ENCODE results near the gene MRTFA.
"Not testable (repeated sequence)": the region's sequence is repeated elsewhere in the genome, so short reads cannot be mapped to it uniquely, and the experiment has no call there.

MRTFA gene

DNA sequence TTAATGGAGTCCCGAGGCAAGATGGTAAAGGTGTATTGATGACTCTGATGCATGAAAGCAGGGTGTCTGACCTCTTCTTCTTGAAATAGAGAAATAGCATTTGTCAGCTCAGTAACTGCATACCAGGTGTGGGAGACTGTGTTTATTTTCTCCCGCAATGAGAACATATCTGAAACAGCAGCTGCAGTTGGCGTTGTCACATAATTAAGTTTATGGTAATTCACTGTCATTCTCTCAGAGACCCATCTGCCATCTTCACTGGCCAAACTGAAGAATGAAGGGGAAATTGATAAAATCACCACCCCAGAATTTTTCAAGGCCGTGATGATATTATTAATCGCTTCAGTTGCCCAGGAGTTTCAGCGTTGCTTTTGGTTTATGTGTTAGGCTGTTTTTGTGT, 22.6 kb upstream of the MRTFA start:
- DNase-seq (ENCODE audit: low read depth): no peak

DNA sequence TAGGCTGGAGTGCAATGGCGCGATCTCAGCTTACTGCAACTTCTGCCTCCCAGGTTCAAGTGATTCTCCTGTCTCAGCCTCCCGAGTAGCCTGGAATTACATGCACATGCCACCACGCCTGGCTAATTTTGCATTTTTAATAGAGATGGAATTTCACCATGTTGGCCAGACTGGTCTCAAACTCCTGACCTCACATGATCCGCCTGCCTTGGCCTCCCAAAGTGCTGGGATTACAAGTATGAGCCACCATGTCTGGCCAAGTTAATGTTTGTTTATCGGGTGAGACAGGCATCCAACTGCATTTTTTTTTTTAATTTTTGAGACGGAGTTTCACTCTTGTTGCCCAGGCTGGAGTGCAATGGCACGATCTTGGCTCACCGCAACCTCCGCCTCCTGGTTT, 20.1 kb upstream of the MRTFA start:
- DNase-seq (ENCODE audit: low read depth): not testable (repeated sequence)

DNA sequence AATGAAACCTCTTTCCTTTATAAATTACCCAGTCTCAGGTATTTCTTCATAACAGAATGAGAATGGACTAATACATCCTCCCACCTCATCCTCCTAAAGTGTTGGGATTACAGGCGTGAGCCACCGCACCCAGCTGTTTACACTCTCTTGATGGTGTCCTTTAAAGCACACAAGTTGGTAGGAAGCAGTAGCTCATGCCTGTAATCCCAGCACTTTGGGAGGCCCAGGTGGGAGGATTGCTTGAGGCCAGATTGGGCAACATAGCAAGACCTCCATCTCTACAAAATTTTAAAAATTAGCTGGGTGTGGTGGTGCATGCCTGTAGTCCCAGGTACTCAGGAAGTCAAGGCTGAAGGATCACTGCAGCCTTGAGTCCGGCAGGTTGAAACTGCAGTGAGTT, 19.4 kb upstream of the MRTFA start:
- not testable (repeated sequence) for DNase-seq (ENCODE audit: low read depth)

DNA sequence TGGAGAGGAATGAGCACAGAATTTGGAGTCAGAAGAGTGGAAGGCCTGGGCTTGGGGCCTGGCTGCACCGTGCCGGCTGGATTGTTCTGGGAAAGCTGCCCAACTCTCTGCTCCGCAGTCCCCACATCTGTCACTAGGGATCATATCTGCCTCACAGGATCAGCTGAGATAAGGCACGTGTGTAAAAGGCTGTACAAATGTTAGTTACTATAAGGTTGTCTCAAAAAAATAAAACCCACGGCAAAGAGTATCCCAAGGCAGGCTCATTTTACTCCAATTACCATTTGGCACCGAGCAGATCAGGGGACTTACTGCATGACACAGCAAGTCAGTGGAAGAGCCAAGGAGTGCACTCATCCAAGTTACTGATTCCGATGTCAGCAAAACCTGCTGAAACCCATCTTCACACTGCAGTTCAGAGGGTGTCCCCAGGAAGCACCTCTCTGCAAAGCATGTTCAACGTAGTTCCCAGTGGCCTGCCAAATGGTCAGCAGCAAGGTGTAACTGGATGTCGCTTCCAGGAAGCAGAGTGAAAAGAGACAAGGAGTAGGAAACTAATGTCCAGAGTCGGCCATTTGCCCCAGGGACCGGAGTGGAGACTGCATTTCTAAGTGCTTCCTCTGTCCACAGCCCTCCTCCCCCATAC, 18.1 kb upstream of the MRTFA start:
- no peak for DNase-seq (ENCODE audit: low read depth)

DNA sequence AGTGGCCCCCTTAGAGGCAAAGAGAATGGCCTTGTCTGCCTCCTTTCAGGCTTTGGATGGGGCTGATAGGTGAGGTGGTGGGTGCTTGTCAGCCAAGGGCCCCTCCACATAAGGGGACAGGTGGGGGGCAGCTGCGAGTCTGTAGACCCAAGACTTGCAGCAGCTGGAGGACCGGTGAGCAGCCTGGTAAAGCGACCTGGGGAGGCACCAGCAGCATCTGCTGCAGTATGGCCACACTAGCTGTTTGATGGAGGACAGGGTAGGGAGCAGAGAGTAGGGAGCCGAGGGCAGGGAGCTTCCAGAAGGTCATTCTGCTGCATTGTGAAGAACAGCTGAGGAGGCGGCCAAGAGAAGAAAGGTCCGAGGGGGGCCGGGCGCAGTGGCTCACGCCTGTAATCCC, 16.8 kb upstream of the MRTFA start:
- DNase-seq (ENCODE audit: low read depth): no peak

DNA sequence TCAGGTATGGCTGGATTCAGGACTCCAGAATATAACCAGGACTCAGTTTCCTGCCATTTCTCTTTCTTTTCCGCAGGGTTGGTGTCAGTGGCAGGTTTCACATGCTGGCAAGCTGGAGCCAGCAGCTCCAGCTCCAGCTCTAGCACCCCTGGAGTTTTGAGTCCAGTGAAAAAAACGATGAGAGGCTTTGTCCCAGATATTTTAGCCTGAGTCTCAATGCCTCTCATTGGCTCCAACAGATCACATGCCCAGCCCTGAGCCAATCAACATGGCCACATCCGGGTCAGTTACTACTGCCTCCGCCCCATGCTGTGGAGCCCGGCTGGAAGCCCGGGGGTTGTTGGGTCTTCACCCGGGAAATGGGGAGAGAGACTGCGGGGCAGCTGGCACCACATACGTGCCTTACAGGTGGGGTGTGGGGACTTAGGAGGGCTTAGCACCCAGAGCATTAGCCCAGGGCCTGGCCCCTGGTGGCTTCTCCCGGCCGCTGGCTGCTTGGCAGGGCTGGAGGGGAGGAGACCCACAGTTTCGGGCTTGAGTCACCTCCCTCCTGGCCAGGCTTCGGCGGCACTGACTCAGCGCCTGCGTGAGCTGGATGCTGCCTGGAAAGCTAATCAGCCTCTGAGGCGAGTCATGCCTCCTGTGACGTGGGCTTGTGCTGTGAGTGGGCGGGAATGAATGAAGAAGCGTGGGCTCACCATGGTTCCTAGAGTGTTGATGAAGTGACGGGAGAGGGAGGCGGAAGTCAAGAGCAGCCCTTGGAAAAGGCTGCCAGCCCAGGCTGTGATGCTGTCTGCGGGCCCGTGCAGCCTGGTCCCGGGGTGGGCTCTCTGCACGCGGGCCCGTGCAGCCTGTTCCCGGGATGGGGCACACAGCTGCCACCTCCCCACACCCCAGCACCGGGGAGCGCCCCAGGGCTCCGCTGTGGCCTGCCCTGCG, 15.3 kb upstream of the MRTFA start:
- peak; percentile 72 for DNase-seq (ENCODE audit: low read depth)

DNA sequence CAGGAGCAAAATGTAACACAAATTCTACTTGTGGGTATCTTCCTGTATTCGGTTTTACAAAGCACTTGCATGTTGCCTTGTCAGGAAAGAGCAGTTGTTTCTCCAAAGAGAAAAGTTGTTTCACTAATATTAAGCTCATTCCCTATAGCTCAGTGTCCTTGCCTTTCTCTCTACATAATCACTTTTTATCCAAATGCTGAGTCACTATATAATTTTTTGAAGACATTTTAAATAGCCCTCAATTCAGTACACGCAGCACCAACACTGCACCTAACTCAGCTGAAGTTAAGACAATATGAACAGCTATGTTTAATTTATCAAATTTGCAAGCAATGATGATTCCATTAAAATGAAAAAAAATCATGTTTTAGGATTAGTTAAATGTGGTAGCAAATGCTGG, 14.5 kb upstream of the MRTFA start:
- no peak for DNase-seq (ENCODE audit: low read depth)

DNA sequence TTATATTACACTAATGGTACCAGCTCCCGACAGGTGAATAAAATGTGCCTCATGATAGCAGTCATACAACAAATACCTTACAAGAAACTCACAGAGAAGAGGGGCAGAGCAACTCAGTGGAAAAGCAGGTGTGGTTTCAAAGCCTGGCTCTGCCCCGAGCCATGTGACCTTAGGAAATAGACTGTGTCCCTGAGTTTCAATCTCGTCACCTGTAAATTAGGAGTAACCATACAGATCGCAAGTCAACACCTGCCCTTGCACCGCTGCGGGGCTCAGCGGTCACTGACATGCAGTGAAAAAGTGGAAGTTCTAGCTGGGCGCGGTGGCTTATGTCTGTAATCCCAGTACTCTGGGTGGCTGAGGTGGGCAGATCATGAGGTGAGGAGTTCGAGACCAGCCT, 11.9 kb upstream of the MRTFA start:
- no peak for DNase-seq (ENCODE audit: low read depth)

DNA sequence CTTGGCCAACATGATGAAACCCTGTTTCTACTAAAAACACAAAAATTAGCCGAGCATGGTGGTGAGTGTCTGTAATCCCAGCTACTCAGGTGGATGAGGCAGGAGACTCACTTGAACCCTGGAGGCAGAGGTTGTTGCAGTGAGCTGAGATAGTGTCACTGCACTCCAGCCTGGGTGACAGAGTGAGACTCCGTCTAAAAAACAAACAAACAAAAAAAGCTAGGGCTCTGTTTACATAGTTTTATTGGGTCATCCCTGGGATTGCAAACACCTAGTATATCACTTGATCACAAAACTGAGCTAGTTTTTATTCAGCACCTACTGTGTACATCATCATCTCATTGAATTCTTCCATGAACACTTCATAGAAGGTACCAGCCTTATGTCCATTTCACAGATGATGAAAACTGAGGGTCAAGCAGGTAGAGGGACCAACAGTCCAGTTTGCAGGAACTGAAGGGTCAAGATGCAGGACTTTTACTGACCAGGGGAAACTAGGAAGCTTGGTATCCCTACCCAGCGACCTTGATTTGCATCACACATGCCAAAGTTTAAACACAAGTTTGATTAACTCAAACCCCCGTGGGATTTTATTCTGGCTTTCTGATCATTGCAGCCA, 9.2 kb upstream of the MRTFA start:
- DNase-seq (ENCODE audit: low read depth): no peak

DNA sequence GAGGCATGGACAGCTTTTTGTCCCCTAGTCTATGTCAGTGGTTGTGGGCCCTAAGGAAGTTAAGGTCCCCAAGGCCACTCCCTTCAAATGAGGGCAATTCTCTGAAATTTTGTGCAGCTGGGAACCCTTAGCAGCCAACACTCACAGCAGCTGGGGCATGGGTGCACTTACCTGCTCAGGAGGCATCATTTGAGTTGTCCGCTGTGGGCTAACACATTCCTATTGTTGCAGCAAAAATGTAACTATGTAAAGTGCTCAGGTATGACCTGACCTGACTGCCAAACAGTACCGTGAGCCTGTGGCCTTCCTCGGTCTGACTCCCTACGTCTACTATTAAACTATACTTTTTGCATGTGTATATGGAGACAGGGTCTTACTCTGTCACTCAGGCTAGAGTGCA, 5.8 kb upstream of the MRTFA start:
- no peak for DNase-seq (ENCODE audit: low read depth)

DNA sequence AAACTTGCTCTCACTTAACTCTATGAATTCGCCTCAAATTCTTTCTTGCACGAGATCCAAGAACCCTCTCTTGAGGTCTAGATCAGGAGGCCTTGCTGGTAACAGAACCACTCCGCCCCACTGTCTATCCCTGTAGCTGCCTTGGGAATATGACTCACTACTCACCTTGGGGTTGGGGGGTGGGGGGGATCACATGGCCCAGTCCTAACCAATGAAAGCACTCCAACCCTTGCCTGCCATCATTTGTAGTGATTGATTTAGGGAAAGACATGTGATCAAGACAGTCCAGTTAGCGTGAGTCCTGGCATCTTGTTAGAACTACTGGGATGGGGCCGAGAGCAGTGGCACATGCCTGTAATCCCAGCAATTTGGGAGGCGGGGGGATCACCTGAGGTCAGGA, 4.8 kb upstream of the MRTFA start:
- no peak for DNase-seq (ENCODE audit: low read depth)

DNA sequence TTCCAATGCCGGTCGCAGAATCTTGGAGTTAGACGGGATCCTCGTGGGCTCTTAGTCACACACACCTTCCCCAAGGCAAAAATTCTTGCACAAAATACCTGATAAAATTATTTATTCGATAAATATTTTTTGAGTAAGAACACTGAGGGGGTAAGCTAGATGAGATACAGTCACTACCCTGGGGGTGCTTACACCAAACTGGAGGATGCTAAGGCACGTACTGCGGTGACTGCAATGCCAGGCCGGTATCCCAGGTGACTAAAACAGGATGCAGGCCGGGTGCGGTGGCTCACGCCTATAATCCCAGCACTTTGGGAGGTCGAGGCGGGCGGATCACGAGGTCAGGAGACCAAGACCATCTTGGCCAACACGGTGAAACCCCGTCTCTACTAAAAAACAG, 1.7 kb upstream of the MRTFA start:
- no peak for DNase-seq (ENCODE audit: low read depth)

DNA sequence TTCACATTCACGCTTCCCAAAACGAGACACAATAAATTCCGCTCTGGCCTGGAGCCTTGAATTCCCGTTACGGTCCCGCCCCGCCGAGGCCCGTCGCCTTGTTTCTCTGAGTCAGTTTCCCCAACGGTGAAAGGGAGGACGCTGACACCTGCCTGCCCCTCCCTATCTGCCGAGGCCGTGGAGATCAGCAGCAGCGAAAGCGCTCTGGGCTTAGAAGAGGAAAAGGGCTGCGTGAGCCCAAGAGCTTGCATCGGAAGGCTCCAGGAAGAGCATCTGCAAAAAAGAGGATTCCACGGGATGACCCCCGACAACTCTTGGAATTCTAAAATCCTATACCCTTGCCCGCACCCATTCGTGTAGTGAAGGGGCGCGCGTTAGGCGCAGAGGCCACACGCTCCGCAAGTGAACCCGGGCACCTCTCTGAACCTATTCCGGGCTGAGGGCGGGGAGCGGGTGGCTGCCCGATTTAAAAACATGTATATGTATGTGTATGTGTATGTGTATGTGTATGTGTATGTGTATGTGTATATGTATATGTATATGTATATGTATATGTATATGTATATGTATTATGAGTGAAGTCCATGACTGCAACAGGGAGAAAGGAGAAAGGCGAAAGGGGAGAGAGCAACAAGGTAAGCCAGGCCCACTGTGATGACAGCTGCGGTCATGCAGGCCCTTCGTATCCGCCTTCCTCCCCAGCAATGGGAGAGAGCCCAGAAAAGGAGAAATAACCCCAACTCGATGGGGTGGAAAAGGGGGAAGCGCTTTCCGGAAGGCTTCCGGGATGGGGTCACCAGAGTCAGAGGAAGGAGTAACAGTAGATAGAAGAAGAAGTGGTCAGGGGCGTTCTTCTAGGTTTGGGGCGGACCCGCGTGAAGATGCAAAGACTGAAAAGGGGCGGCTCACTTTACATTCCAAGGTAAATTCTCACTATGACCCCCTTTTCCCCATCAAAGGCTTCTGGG, 948 bp upstream of the MRTFA start:
- peak; percentile 29 for DNase-seq (ENCODE audit: low read depth)

DNA sequence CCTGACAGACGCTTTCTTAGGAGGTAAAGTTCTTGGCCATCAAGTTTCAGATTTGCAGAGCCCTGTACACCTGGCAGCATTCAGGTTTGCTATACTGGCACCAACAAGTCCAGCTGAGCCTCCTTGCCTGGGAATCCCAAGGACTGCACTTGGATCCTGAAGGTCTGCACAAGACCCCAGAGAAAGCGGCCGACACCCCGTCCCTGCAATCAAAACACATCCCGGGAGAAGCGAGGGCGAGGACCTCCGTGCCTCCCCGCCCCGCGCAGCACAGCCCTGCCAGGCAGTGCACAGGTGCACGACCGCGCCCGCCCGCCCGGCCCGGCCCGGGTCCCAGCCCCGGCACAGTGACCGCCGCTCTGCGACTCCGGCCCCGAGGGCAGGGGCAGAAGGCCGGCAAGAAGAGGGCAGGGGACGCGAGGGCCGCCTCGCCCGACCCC, 559 bp downstream of the MRTFA start:
- DNase-seq (ENCODE audit: low read depth): no peak

DNA sequence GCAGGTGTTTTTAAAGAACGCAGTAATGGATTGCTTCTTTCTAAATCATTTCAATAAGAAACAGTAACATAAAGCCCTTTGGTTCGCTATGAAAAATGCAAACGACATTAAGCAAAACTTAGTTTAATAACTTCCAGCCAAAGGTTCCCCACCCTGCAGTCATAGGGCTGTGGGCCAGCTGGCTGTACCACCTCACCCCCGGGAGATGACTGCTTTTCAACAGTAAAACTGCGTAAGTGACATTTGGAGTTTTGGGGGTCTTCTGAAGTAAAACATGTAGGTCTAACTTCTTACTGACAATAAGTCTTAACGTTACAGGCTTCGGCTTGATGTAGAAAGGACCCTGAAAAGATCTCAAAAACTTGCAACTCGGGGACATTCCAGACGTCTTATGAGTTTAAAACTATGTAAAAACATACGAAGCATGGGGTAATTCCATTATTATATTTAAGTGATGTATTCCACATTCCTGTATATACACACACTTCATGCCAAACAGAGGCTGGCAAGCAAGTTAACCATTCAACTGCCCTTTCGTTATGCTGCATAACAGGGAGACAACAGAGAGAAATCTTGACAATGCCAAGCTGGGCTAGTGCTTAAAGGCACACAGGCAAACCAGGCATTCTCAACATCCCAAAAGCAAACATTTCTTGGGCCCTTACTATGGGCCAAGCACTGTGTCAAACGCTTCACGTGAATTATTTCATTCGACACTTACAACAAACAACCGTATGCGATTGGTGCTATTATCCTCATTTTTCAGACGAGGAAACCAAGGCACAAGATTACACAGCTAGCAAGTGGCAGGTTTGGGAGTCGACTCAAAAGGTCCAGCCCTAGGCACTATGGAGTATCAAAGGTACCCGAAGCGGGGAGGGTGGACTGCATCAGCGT, 1.2 kb downstream of the MRTFA start:
- no peak for DNase-seq (ENCODE audit: low read depth)

DNA sequence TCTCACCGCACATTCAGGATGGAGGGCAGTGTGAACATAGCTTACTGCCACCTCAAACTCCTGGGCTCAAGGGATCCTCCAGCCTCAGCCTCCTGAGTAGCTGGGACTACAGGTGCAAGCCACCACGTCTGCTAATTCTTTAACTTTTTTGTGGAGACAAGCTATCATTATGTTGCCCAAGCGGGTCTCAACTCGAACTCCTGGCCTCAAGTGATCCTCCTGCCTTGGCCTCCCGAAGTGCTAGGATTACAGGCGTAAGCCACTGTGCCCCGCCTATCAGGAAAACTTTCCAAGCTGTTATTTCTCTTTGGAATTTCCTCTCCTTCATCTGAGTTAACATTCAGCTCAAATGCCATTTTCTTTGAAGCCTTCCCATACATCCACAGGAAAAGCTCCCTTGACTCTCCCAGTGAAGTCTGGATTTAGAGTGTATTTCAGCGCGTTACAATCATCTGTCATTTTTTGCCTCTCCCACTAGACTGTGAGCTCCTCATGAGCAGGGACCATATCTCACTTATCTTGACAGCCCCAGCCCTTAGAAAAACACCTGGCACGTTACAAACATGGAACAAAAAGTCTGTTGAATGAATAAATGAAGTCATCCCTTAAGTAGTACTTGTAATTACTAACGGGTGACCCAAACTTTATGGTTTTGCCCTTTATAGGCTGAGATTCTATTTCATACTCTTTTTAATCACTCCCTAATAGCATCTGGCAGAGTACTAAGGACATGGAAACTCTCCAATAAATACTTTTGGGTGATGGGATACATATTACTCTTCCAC, 2.2 kb downstream of the MRTFA start:
- no peak for DNase-seq (ENCODE audit: low read depth)

DNA sequence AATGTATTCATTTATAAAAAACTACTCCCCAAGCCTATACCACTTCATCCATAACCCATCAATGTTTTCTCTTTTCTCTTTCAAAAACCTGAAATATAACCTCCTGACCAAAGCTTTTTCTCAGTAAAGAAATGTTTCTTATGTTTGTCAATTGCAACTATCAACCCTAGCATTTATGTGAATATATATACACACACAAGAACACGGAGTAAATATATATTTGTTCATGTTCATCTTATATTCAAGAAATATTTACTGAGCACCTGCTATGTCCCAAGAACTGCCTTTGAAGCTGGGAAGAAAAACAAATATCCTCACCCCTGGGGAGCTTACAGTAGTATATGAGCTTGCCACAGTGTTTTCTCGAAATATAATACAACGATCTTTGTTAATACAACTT, 3.5 kb downstream of the MRTFA start:
- DNase-seq (ENCODE audit: low read depth): no peak

DNA sequence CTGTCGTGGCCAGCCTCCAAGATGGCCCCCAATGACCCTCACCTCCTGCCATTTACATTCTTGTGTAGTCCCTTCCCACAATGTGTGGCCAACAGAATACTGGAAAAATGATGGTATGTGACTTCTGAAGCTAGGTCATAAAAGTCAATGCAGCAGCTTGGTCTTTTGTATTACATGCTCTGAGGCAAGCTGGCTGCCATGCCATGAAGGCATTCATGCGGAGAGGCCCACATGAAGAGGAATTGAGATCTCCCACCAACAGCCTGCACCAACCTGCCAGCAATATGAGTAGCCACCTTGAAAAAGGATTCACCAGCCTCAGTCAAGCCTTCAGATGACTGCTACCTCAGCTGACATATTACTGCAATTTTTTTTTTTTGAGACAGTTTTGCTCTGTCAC, 4.6 kb downstream of the MRTFA start:
- no peak for DNase-seq (ENCODE audit: low read depth)

DNA sequence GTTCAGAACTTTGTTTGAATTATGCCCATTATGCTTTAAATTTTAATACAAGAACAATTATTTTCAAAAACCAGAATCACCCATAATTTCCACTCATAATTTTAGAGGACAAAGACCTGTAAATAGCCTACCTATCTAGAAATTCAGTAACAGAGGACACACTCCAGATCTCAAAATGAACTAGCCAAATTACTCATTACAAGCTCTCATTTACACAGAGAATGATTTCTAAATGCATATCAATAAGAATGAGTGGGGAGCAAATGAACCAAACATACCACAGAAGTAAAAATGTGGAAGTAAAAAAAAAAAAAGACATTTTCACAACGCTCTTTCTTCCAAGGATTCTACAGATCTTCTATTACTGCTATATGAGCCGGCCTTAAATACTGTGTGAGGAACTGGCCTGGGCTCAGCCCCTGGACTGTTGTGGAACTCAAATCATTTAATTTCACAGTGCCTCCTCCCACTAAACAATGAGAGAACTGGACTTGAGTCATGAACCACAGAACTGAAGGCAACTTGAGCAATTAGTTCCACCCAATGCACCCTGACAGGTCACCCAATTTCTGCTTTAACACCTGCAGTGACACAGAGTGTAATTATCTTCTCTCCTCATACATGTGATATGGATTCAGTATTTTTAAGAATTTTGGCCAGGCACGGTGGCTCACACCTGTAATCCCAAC, 8.0 kb downstream of the MRTFA start:
- no peak for DNase-seq (ENCODE audit: low read depth)

All from stimulated activated CD8-positive, alpha-beta memory T cell treated with anti-CD3 and anti-CD28 coated beads, Interleukin-7, amount 100 ng/mL, for 24 hours (primary cell).